ENCODE results near the gene BANP.
"Not testable (repeated sequence)": the region's sequence is repeated elsewhere in the genome, so short reads cannot be mapped to it uniquely, and the experiment has no call there.

The BANP gene

GRCh38 chr16:88044121-88044581 lies 92.9 kb downstream of the BANP start:
- H3K27ac ChIP-seq (ENCODE audit: low read depth, low read length); H3K9ac ChIP-seq (ENCODE audit: low read length); H3K4me2 ChIP-seq (ENCODE audit: low read length); H3K4ac ChIP-seq (ENCODE audit: low read depth, low read length); H3K4me1 ChIP-seq (ENCODE audit: control insufficient read depth in 1 of 2, insufficient read depth in 2 of 2, low read length in 2 of 2); H4K91ac ChIP-seq (ENCODE audit: low read depth, low read length); H4K8ac ChIP-seq (ENCODE audit: low read depth, low read length); H3K4me3 ChIP-seq (ENCODE audit: low read depth, low read length); H3K23ac ChIP-seq (ENCODE audit: low read length); H3K27me3 ChIP-seq (ENCODE audit: insufficient read depth, low read length); H2BK12ac ChIP-seq (ENCODE audit: low read length); H2AFZ ChIP-seq (ENCODE audit: insufficient read depth, low read length, poor library complexity); H4K12ac ChIP-seq (ENCODE audit: low read depth, low read length); H3K18ac ChIP-seq (ENCODE audit: low read length); H2BK5ac ChIP-seq (ENCODE audit: low read depth, low read length, poor library complexity); H2AK5ac ChIP-seq (ENCODE audit: low read length); H3K79me1 ChIP-seq (ENCODE audit: low read length); H3K9me3 ChIP-seq (ENCODE audit: insufficient read depth, low read depth, low read length); H3K14ac ChIP-seq (ENCODE audit: low read length); H3K79me2 ChIP-seq (ENCODE audit: control insufficient read depth, insufficient read depth, low read length, poor library complexity); H2BK120ac ChIP-seq (ENCODE audit: insufficient read depth, low read length, poor library complexity): not testable (repeated sequence)
- no CpG with 5 or more reads among the region's 14 CpGs for WGBS (ENCODE audit: extremely low coverage, insufficient coverage, insufficient read length)
- DNase-seq = peak in 1 of 2 donors; percentile 5
- peaks cover 18 to 19% of the 10 kb centered on the region in 2 experiments for H3K36me3 ChIP-seq (ENCODE audit: control insufficient read depth in 1 of 2, insufficient read depth in 2 of 2, low read length in 2 of 2)

GRCh38 chr16:88045361-88045760 lies 94.1 kb downstream of the BANP start:
- H3K4me2 ChIP-seq (ENCODE audit: low read length); H4K12ac ChIP-seq (ENCODE audit: low read depth, low read length); H3K4me1 ChIP-seq (ENCODE audit: control insufficient read depth in 1 of 2, insufficient read depth in 2 of 2, low read length in 2 of 2); H2BK5ac ChIP-seq (ENCODE audit: low read depth, low read length, poor library complexity); H3K79me2 ChIP-seq (ENCODE audit: control insufficient read depth, insufficient read depth, low read length, poor library complexity); H3K27ac ChIP-seq (ENCODE audit: low read depth, low read length); H3K23ac ChIP-seq (ENCODE audit: low read length); H2AFZ ChIP-seq (ENCODE audit: insufficient read depth, low read length, poor library complexity); H2BK12ac ChIP-seq (ENCODE audit: low read length); H3K9ac ChIP-seq (ENCODE audit: low read length); H3K14ac ChIP-seq (ENCODE audit: low read length); H3K27me3 ChIP-seq (ENCODE audit: insufficient read depth, low read length); H3K9me3 ChIP-seq (ENCODE audit: insufficient read depth, low read depth, low read length); H3K4me3 ChIP-seq (ENCODE audit: low read depth, low read length); H3K4ac ChIP-seq (ENCODE audit: low read depth, low read length); DNase-seq; H2BK120ac ChIP-seq (ENCODE audit: insufficient read depth, low read length, poor library complexity); H2AK5ac ChIP-seq (ENCODE audit: low read length); H3K18ac ChIP-seq (ENCODE audit: low read length); H4K8ac ChIP-seq (ENCODE audit: low read depth, low read length); H3K79me1 ChIP-seq (ENCODE audit: low read length); H4K91ac ChIP-seq (ENCODE audit: low read depth, low read length): not testable (repeated sequence)
- peaks cover 18 to 19% of the 10 kb centered on the region in 2 experiments for H3K36me3 ChIP-seq (ENCODE audit: control insufficient read depth in 1 of 2, insufficient read depth in 2 of 2, low read length in 2 of 2)
- WGBS (ENCODE audit: extremely low coverage, insufficient coverage, insufficient read length) = no CpG with 5 or more reads among the region's 11 CpGs

DNA sequence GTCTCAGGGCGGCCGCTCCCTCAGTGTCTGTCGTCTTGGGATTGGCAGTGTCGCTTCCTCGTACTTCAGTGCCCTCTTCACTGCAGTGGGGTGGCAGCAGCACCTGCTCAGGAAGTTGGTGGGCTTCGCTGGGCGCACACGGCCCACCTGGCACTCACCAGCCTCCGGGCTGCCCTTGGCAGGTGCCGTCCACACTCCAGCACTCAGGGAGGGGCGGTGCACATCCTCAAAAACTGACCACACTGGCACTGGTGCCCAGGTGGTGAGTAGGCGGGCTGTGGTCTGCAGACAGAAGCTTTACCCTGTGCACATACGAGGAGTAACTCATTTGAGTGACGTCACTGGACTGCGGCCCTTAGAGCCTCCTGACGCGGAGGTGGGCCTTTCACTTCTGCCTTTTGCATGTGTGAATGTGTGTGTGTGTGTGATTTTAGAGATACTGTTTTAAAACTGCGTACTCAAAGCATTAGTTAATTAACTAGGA lies 94.6 kb downstream of the BANP start:
- Histone ChIP-seq H2BK5ac (ENCODE audit: low read depth, low read length, poor library complexity) (no peak overlapping the region), H3K36me3 (ENCODE audit: control insufficient read depth in 1 of 2, insufficient read depth in 2 of 2, low read length in 2 of 2) (peaks cover 20% of the 10 kb centered on the region in 2 experiments), H4K12ac (ENCODE audit: low read depth, low read length) (no peak overlapping the region), H3K18ac (ENCODE audit: low read length) (no peak overlapping the region), H2BK12ac (ENCODE audit: low read length) (no peak overlapping the region), H3K79me1 (ENCODE audit: low read length) (no peaks in the 10 kb centered on the region), H3K4me1 (ENCODE audit: control insufficient read depth in 1 of 2, insufficient read depth in 2 of 2, low read length in 2 of 2) (peaks cover 8 to 9% of the 10 kb centered on the region in 2 experiments), H2BK120ac (ENCODE audit: insufficient read depth, low read length, poor library complexity) (no peak overlapping the region), H2AK5ac (ENCODE audit: low read length) (no peak overlapping the region), H4K91ac (ENCODE audit: low read depth, low read length) (no peak overlapping the region), H3K14ac (ENCODE audit: low read length) (no peak overlapping the region), H3K4ac (ENCODE audit: low read depth, low read length) (no peak overlapping the region), H3K4me3 (ENCODE audit: low read depth, low read length) (no peak overlapping the region), H3K27ac (ENCODE audit: low read depth, low read length) (no peak overlapping the region), H3K79me2 (ENCODE audit: control insufficient read depth, insufficient read depth, low read length, poor library complexity) (no peaks in the 10 kb centered on the region), H3K27me3 (ENCODE audit: insufficient read depth, low read length) (no peaks in the 10 kb centered on the region), H3K4me2 (ENCODE audit: low read length) (no peak overlapping the region), H3K9me3 (ENCODE audit: insufficient read depth, low read depth, low read length) (no peaks in the 10 kb centered on the region), H2AFZ (ENCODE audit: insufficient read depth, low read length, poor library complexity) (no peak overlapping the region), H3K23ac (ENCODE audit: low read length) (no peak overlapping the region), H3K9ac (ENCODE audit: low read length) (no peak overlapping the region), H4K8ac (ENCODE audit: low read depth, low read length) (no peak overlapping the region)
- WGBS (ENCODE audit: extremely low coverage, insufficient coverage, insufficient read length) = no CpG with 5 or more reads among the region's 18 CpGs
- DNase-seq = peak in 1 of 2 donors; percentile 10

DNA sequence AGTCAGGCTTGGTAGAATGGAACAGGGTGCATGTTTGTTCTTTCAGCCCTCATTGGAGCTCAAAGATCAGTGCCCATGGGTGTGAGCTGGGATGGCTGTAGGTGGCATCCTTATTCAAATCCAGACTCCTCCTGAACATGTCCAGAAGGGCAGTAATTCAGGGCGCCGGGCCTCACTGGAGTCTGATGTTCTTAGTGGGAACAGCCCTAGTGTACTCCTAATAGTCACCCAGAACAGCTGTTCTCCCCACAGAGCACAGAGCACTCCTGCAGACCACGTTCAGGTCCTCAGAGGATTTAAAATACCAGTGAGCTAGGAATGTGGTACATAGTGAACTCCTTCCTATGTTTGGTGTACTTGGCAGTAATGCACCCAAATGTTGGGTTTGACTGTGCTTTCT lies 96.2 kb downstream of the BANP start:
- Histone ChIP-seq H2BK5ac (ENCODE audit: low read depth, low read length, poor library complexity) (no peak overlapping the region), H2BK120ac (ENCODE audit: insufficient read depth, low read length, poor library complexity) (no peak overlapping the region), H3K27me3 (ENCODE audit: insufficient read depth, low read length) (no peaks in the 10 kb centered on the region), H3K79me1 (ENCODE audit: low read length) (no peaks in the 10 kb centered on the region), H3K9me3 (ENCODE audit: insufficient read depth, low read depth, low read length) (no peaks in the 10 kb centered on the region), H3K4me1 (ENCODE audit: control insufficient read depth in 1 of 2, insufficient read depth in 2 of 2, low read length in 2 of 2) (peaks cover 8 to 9% of the 10 kb centered on the region in 2 experiments), H4K8ac (ENCODE audit: low read depth, low read length) (no peak overlapping the region), H2AK5ac (ENCODE audit: low read length) (no peak overlapping the region), H3K4ac (ENCODE audit: low read depth, low read length) (no peak overlapping the region), H3K79me2 (ENCODE audit: control insufficient read depth, insufficient read depth, low read length, poor library complexity) (no peaks in the 10 kb centered on the region), H3K23ac (ENCODE audit: low read length) (no peak overlapping the region), H2BK12ac (ENCODE audit: low read length) (no peak overlapping the region), H4K91ac (ENCODE audit: low read depth, low read length) (no peak overlapping the region), H3K27ac (ENCODE audit: low read depth, low read length) (no peak overlapping the region), H4K12ac (ENCODE audit: low read depth, low read length) (no peak overlapping the region), H2AFZ (ENCODE audit: insufficient read depth, low read length, poor library complexity) (no peak overlapping the region), H3K9ac (ENCODE audit: low read length) (no peak overlapping the region), H3K4me3 (ENCODE audit: low read depth, low read length) (no peak overlapping the region), H3K18ac (ENCODE audit: low read length) (no peak overlapping the region), H3K14ac (ENCODE audit: low read length) (no peak overlapping the region), H3K36me3 (ENCODE audit: control insufficient read depth in 1 of 2, insufficient read depth in 2 of 2, low read length in 2 of 2) (peaks cover 25% of the 10 kb centered on the region in 2 experiments), H3K4me2 (ENCODE audit: low read length) (no peak overlapping the region)
- no CpG with 5 or more reads among the region's 3 CpGs for WGBS (ENCODE audit: extremely low coverage, insufficient coverage, insufficient read length)
- DNase-seq = no peak

Data from trophoblast cell (in vitro differentiated cells and primary cell).